ENCODE results near the gene ATG16L2. TPM values are rescaled to one million over a fixed set of nuclear protein-coding genes. Genes with fewer than 3 reads are reported as not detected.

Gene ATG16L2
- total RNA-seq, 4 donors from 2014 or later: 50.2 to 206 (median 85.3) TPM

DNA sequence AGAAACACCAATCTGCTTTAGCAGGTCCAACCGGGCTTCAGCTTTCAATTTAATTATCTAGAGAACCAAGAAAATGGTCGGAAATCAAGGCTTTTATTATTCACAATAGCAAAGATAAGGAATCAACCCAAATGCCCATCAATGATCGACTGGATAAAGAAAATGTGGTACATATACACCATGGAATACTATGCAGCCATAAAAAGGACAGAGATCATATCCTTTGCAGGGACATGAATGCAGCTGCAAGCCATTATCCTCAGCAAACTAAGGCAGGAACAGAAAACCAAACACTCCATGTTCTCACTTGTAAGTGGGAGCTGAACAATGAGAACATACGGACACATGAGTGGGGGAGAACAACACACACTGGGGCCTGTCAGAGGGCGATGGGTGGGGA is 53.8 kb downstream of the ATG16L2 start:
- H3K36me3 ChIP-seq: no peaks in the 10 kb centered on the region
- H3K27ac ChIP-seq: no peak overlapping the region
- in situ Hi-C loops (cut with MboI; ENCODE audit: low pct_ligation_motif_present in 1 of 4, low pct_unique_long_range_greater_than_20kb in 1 of 4, low sequenced_read_pairs in 3 of 4): no loop called here
- no peaks in the 10 kb centered on the region for H3K27me3 ChIP-seq
- peaks cover 0 to 18% (median 4%) of the 10 kb centered on the region in 4 donors for H3K4me1 ChIP-seq
- 97 to 100% methylated on average over 5 of the region's 5 CpGs for WGBS, 2 donors (ENCODE audit: low coverage in 1 of 2)
- intact Hi-C loops (cut with DNase I; ENCODE audit: low total_unique reads): no loop called here
- H3K4me3 ChIP-seq: no peak overlapping the region
- DNase-seq: no peak
- TF ChIP-seq CTCF (IDR thresholded peaks at IDR 0.05) (no peak), POLR2AphosphoS5 (IDR thresholded peaks at IDR 0.05) (no peak), EP300 (IDR thresholded peaks at IDR 0.05; ENCODE audit: low read depth) (no peak), POLR2A (IDR thresholded peaks at IDR 0.05) (no peak)
- no peaks in the 10 kb centered on the region for H3K9me3 ChIP-seq

- Histone ChIP-seq H3K27me3 (no peaks in the 10 kb centered on the region), H3K27ac (no peak overlapping the region), H3K9me3 (no peaks in the 10 kb centered on the region), H3K4me3 (no peak overlapping the region), H3K36me3 (no peaks in the 10 kb centered on the region), H3K4me1 (peaks cover 0 to 9% (median under 1%) of the 10 kb centered on the region in 4 donors)
- TF ChIP-seq CTCF (IDR thresholded peaks at IDR 0.05) (no peak), POLR2A (IDR thresholded peaks at IDR 0.05) (no peak), POLR2AphosphoS5 (IDR thresholded peaks at IDR 0.05) (no peak), EP300 (IDR thresholded peaks at IDR 0.05; ENCODE audit: low read depth) (no peak)
- no peak for DNase-seq
- 85 to 95% methylated on average over 4 of the region's 4 CpGs for WGBS, 2 donors (ENCODE audit: low coverage in 1 of 2)
- intact Hi-C loops (cut with DNase I; ENCODE audit: low total_unique reads) (no loop called here), in situ Hi-C loops (cut with MboI; ENCODE audit: low pct_ligation_motif_present in 1 of 4, low pct_unique_long_range_greater_than_20kb in 1 of 4, low sequenced_read_pairs in 3 of 4) (no loop called here)
These were observed 55.6 kb downstream of the ATG16L2 start for GRCh38 chr11:72869831-72870230.

DNA sequence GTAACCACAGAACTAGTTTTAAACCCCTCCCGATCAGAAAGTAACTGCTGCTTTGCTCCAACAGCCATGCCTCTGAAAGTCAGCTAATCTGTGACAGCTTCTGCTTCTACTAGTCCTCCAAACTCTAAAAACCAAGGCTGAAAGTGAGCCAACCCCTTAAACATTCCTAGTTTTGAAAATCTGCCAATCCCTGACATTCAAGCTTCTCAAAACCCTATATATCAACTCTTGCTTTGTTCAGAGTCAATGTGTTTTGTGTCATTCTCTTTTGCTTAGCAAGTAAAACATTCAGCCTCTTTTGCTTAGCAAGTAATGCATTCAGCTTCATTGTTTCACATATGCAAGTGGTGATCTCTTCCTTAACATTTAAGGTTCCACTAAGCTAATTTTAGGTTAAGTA is 56.9 kb downstream of the ATG16L2 start:
- Histone ChIP-seq H3K9me3 (no peaks in the 10 kb centered on the region), H3K4me1 (no peaks in the 10 kb centered on the region), H3K4me3 (no peak overlapping the region), H3K27me3 (no peaks in the 10 kb centered on the region), H3K36me3 (no peaks in the 10 kb centered on the region), H3K27ac (no peak overlapping the region)
- no peak for TF ChIP-seq POLR2A (IDR thresholded peaks at IDR 0.05)
- no peak for TF ChIP-seq EP300 (IDR thresholded peaks at IDR 0.05; ENCODE audit: low read depth)
- TF ChIP-seq CTCF (IDR thresholded peaks at IDR 0.05): no peak
- no peak for TF ChIP-seq POLR2AphosphoS5 (IDR thresholded peaks at IDR 0.05)
- whole genome bisulfite sequencing, 2 donors (ENCODE audit: low coverage in 1 of 2): 80% methylated on average over 1 of the region's 1 CpG; no CpG with 5 or more reads in 1 of the 2 donors
- in situ Hi-C loops (cut with MboI; ENCODE audit: low pct_ligation_motif_present in 1 of 4, low pct_unique_long_range_greater_than_20kb in 1 of 4, low sequenced_read_pairs in 3 of 4): no loop called here
- intact Hi-C loops (cut with DNase I; ENCODE audit: low total_unique reads): no loop called here
- DNase-seq: no peak

DNA sequence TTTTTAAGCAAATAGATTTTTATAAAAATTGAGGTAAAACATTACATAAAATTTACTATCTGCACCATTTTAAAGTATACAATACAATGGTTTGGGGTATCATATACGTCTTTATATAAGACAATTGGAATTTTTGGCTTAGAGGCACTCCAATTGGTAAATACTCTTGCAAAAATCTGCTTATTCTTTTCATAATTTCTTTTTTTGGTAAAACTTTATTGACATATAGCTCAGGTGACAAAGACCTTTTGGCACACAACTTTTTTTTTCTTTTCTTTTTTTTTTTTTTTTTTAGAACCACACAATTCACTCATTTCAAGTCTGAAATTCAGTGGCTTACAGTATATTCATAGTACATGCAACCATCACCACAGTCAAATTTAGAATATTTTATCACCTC is 57.8 kb downstream of the ATG16L2 start:
- TF ChIP-seq EP300 (IDR thresholded peaks at IDR 0.05; ENCODE audit: low read depth): no peak
- TF ChIP-seq POLR2AphosphoS5 (IDR thresholded peaks at IDR 0.05): no peak
- TF ChIP-seq POLR2A (IDR thresholded peaks at IDR 0.05): no peak
- TF ChIP-seq CTCF (IDR thresholded peaks at IDR 0.05): no peak
- no peaks in the 10 kb centered on the region for H3K4me1 ChIP-seq
- in situ Hi-C loops (cut with MboI; ENCODE audit: low pct_ligation_motif_present in 1 of 4, low pct_unique_long_range_greater_than_20kb in 1 of 4, low sequenced_read_pairs in 3 of 4): no loop called here
- no peaks in the 10 kb centered on the region for H3K36me3 ChIP-seq
- no peak for DNase-seq
- intact Hi-C loops (cut with DNase I; ENCODE audit: low total_unique reads): no loop called here
- no peak overlapping the region for H3K4me3 ChIP-seq
- no peak overlapping the region for H3K27ac ChIP-seq
- H3K9me3 ChIP-seq: no peaks in the 10 kb centered on the region
- H3K27me3 ChIP-seq: no peaks in the 10 kb centered on the region
- WGBS, 2 donors (ENCODE audit: low coverage in 1 of 2): 80 to 98% methylated on average over 1 of the region's 1 CpG
